HepG2 (cell line): Measurements from ENCODE around the gene CADM4. TPM values are rescaled to one million over a fixed set of nuclear protein-coding genes. Genes with fewer than 3 reads are reported as not detected.

Source experiments
- ATAD3A ChIP-seq: sonication (generic); formaldehyde crosslinking; IDR thresholded peaks from 2 replicates; pipeline ENCODE4 v1.4.0; 2020; ENCODE audit warnings: missing genetic modification reagents
- ATF1 ChIP-seq: IDR thresholded peaks from 2 replicates; pipeline ENCODE4 v1.6.1; 2016; ENCODE audit warnings: mild to moderate bottlenecking, control low read depth
- BCL6 ChIP-seq: IDR thresholded peaks from 2 replicates; pipeline ENCODE4 v1.6.1; 2016; ENCODE audit warnings: missing genetic modification reagents, missing compliant biosample characterization
- DPF2 ChIP-seq: sonication (generic); formaldehyde crosslinking; IDR thresholded peaks from 2 replicates; pipeline ENCODE4 v1.4.0; 2020; ENCODE audit warnings: mild to moderate bottlenecking, low read depth, missing genetic modification reagents, borderline replicate concordance
- ELF4 ChIP-seq: sonication (generic); formaldehyde crosslinking; IDR thresholded peaks from 2 replicates; pipeline ENCODE4 v1.5.0; 2020; ENCODE audit warnings: missing genetic modification reagents, mild to moderate bottlenecking, moderate library complexity, borderline replicate concordance
- GABPB1 ChIP-seq: IDR thresholded peaks from 2 replicates; pipeline ENCODE4 v1.6.1; 2016; ENCODE audit warnings: mild to moderate bottlenecking, missing genetic modification reagents, moderate library complexity, missing compliant biosample characterization
- IRX3 ChIP-seq: sonication (generic); formaldehyde crosslinking; IDR thresholded peaks from 2 replicates; pipeline ENCODE4 v1.8.1; 2023; ENCODE audit warnings: mild to moderate bottlenecking, low read depth, missing genetic modification reagents, borderline replicate concordance
- KLF6 ChIP-seq: IDR thresholded peaks from 2 replicates; pipeline ENCODE4 v1.8.0; 2016; ENCODE audit warnings: missing biosample characterization, missing genetic modification reagents
- NCOA5 ChIP-seq: sonication (generic); formaldehyde crosslinking; IDR thresholded peaks from 2 replicates; pipeline ENCODE4 v1.4.0; 2020; ENCODE audit warnings: missing genetic modification reagents
- PPARG ChIP-seq: conservative IDR thresholded peaks from 2 replicates; pipeline ENCODE4 v1.6.1; 2016; ENCODE audit warnings: missing biosample characterization, missing genetic modification reagents
- RARA ChIP-seq: IDR thresholded peaks from 2 replicates; pipeline ENCODE4 v1.6.1; 2016; ENCODE audit warnings: missing genetic modification reagents, missing compliant biosample characterization
- SSRP1 ChIP-seq: IDR thresholded peaks from 2 replicates; pipeline ENCODE4 v1.6.1; 2016; ENCODE audit warnings: control low read depth
- TOPORS ChIP-seq: sonication (generic); formaldehyde crosslinking; IDR thresholded peaks from 2 replicates; pipeline ENCODE4 v1.8.0; 2023; ENCODE audit warnings: mild to moderate bottlenecking, missing genetic modification reagents
- ZFP36 ChIP-seq: fragments of 150-350 bp; IDR thresholded peaks from 2 replicates; pipeline ENCODE4 v1.6.1; 2018; ENCODE audit warnings: borderline replicate concordance, low read length, low read depth; ENCODE audit not compliant: partially characterized antibody
- ZNF101 ChIP-seq: sonication (generic); formaldehyde crosslinking; IDR thresholded peaks from 2 replicates; pipeline ENCODE4 v1.4.0; 2020; ENCODE audit warnings: mild to moderate bottlenecking, low read depth, missing genetic modification reagents, borderline replicate concordance
- ZNF235 ChIP-seq: sonication (generic); formaldehyde crosslinking; IDR thresholded peaks from 2 replicates; pipeline ENCODE4 v1.8.1; 2023; ENCODE audit warnings: mild to moderate bottlenecking, missing genetic modification reagents, borderline replicate concordance
- ZNF652 ChIP-seq: IDR thresholded peaks from 2 replicates; pipeline ENCODE4 v1.6.1; 2016; ENCODE audit warnings: low read depth, borderline replicate concordance
- ZXDC ChIP-seq: sonication (generic); formaldehyde crosslinking; IDR thresholded peaks from 2 replicates; pipeline ENCODE4 v1.5.0; 2020; ENCODE audit warnings: mild to moderate bottlenecking, missing genetic modification reagents
- polyA plus RNA-seq, 8 experiments: library from polyadenylated mRNA; depleted of rRNA in 3 of 8; stranded (reverse) in 7 of 8; unstranded in 1 of 8; fragments of >200 nt; fragmentation: Illumina TruSeq in 4 of 8; extraction: Trizol in 4 of 8; gene quantifications; 2 replicates each; pipeline versions ENCODE4 v1.2.1 to v1.2.3, GENCODE V29; 2011 to 2016; ENCODE audit warnings: low read depth in 4 of 8, missing spikeins in 1 of 8, mixed read lengths in 1 of 8; ENCODE audit not compliant: insufficient read depth in 1 of 8
- total RNA-seq, 5 experiments: library from RNA; depleted of rRNA; stranded (reverse); fragments of >200 nt; fragmentation: Illumina TruSeq; extraction: Trizol; gene quantifications; 2 replicates each; pipeline ENCODE4 v1.2.3, GENCODE V29; 2016; ENCODE audit warnings: low read depth in 1 of 5
- TF ChIP-seq, protein P1 (sequence below): sonication (generic); formaldehyde crosslinking; conservative IDR thresholded peaks from 2 replicates; pipeline ENCODE4 v1.4.0; 2020; ENCODE audit warnings: missing genetic modification reagents
- TF ChIP-seq, protein P2 (sequence below): IDR thresholded peaks from 2 replicates; pipeline ENCODE4 v1.6.1; 2016; ENCODE audit warnings: low read depth, borderline replicate concordance

CADM4 gene
- total and polyA plus RNA-seq, 2 of the 13 experiments (the other 11 are each of a cell fraction or from before 2014, with no cell fraction given) = 8.5 to 16.0 TPM

- TF ChIP-seq, protein P1, sequence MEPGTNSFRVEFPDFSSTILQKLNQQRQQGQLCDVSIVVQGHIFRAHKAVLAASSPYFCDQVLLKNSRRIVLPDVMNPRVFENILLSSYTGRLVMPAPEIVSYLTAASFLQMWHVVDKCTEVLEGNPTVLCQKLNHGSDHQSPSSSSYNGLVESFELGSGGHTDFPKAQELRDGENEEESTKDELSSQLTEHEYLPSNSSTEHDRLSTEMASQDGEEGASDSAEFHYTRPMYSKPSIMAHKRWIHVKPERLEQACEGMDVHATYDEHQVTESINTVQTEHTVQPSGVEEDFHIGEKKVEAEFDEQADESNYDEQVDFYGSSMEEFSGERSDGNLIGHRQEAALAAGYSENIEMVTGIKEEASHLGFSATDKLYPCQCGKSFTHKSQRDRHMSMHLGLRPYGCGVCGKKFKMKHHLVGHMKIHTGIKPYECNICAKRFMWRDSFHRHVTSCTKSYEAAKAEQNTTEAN (CRISPR knock-in tag) = no peak
- TF ChIP-seq KLF6 (CRISPR knock-in tag) (no peak), DPF2 (CRISPR knock-in tag) (no peak), ZNF235 (CRISPR knock-in tag) (no peak), ELF4 (CRISPR knock-in tag) (peak; percentile 33; the same call in 1 of the 2 replicates), ZXDC (no peak), RARA (no peak), BCL6 (CRISPR knock-in tag) (0 out of 2 replicates have a peak, but pooled peaks have one; percentile 1), GABPB1 (CRISPR knock-in tag) (no peak), ATAD3A (CRISPR knock-in tag) (no peak), ZNF101 (CRISPR knock-in tag) (no peak), PPARG (CRISPR knock-in tag) (no peak), SSRP1 (no peak), ZNF652 (CRISPR knock-in tag) (no peak), ATF1 (CRISPR knock-in tag) (no peak), NCOA5 (no peak), IRX3 (CRISPR knock-in tag) (no peak), TOPORS (CRISPR knock-in tag) (no peak), ZFP36 (no peak)
- TF ChIP-seq, protein P2, sequence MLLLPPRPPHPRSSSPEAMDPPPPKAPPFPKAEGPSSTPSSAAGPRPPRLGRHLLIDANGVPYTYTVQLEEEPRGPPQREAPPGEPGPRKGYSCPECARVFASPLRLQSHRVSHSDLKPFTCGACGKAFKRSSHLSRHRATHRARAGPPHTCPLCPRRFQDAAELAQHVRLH (CRISPR knock-in tag) = peak; percentile 69; the same call in 1 of the 2 replicates
These were observed 12.3 kb upstream of the CADM4 start (continued) for GRCh38 chr19:43651758-43652545.
